Amniotic epithelial cell (primary cell): ENCODE results near the gene ABCC12.

Experiments
- DNase-seq: peaks from one replicate; pipeline ENCODE4 v3.0.0-alpha.2; 2010; ENCODE audit warnings: low read depth

The ABCC12 gene

GRCh38 chr16:48131201-48131935 lies 24.4 kb downstream of the ABCC12 start:
- DNase-seq: no peak

- DNase-seq: no peak
These were observed 25.9 kb downstream of the ABCC12 start for GRCh38 chr16:48129926-48130325.

DNA sequence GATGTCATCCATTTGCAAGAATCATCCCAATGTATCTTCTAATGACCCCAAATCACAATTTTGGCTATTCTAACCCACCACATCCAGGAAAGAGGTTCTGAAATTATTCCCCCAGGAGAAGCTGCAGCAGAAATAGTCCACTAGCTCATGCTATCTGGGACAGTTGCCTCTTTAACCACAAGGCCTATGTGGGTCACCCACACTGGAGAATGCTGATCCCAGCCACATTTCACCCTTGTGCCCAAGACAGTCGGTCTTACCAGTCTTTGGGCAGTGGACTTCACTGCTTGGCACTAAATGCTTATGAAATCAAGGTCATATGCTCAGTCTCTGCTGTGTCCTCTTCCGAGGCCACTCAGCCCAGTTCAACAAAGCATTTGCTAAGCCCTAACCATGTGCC lies 27.0 kb downstream of the ABCC12 start:
- peak; percentile 21 for DNase-seq

DNA sequence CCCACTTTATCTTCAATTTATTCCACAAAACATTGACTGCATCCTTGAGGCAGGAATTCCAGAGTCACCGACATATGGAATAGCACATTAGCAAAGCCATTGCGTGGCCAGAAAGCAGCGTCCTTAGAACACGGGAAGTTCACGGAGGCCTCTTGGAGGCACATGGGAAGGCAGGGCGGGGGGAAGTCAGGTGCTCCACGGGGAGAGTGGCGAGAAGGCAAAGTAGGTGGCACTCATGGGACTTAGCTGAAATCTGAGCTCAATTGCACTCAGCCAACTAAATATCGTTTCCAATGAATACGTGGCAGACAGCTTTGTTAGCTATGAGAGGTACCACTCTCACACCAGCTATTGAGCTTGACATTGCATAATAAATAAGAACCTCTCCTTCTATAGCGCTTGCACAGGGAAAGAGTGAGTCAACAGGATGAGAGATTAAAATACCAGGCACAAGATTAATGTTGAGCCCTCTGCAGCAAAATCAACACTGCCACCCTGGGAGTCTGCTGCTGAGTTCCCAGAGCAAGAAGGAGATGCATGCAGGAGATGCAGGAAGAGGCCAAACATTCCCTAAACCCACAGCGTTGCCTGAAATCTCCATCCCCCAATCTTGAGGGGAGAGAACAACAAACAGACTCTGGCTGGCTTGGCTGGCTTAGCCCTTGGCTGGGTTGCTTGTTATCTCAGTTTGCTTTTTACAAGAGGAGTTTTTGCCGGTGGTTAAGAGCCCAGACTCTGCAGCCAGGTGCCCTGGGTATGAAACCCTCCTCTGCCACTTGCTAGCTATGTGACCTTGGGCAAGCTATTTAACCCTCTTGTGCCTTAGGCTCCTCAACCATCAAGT lies 28.8 kb downstream of the ABCC12 start:
- DNase-seq: peak; percentile 100

GRCh38 chr16:48125888-48126287 lies 29.9 kb downstream of the ABCC12 start:
- DNase-seq: no peak

GRCh38 chr16:48124266-48124665 lies 31.5 kb downstream of the ABCC12 start:
- no peak for DNase-seq

- DNase-seq: peak; percentile 98
These were observed 32.5 kb downstream of the ABCC12 start for GRCh38 chr16:48123104-48123788.

- DNase-seq: no peak
These were observed 34.5 kb downstream of the ABCC12 start for GRCh38 chr16:48121276-48121675.

DNA sequence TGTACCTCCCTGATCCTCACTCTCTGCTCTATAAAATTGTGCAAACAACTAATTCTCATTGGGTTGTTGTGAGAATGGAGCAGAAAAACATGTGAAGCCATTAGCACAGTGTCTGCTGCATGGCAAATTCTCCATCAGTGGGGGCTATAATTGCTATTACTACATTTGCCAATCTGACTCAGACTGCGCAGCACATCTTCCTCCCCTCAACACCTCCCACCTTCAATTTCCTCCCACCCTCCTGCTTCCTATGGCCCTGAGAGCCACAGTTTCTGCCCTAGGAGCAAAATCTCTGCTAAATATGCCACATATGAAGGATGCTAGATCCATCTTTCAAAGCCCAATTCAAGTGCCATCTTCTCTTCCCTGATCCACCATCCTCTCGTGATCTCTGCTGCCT lies 37.0 kb downstream of the ABCC12 start:
- no peak for DNase-seq

GRCh38 chr16:48117217-48118105 lies 38.3 kb downstream of the ABCC12 start:
- DNase-seq: peak; percentile 59

- no peak for DNase-seq
These were observed 40.5 kb downstream of the ABCC12 start for GRCh38 chr16:48115299-48115698.

DNA sequence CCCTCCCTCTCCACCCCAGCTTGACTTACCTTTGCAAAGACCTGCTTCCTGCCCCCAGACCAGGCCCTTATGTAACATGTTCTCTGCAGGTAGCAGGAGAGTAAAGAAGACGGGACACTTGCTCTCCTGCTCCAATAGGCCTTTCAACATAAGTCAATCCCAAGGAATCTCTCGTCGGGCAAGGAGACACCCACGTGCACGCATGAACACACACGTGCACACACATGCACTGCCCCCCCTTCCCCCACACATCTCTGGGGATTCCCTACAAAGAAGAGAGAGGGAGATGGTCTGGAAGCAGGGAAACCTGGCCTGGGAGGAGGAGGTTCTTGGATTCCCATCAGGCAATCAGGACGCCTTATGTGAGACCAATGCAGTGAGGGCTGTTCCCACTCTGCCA lies 41.4 kb downstream of the ABCC12 start:
- DNase-seq: no peak

- DNase-seq: no peak
These were observed 42.3 kb downstream of the ABCC12 start for GRCh38 chr16:48113471-48113870.

GRCh38 chr16:48113001-48113400 lies 42.8 kb downstream of the ABCC12 start:
- no peak for DNase-seq

DNA sequence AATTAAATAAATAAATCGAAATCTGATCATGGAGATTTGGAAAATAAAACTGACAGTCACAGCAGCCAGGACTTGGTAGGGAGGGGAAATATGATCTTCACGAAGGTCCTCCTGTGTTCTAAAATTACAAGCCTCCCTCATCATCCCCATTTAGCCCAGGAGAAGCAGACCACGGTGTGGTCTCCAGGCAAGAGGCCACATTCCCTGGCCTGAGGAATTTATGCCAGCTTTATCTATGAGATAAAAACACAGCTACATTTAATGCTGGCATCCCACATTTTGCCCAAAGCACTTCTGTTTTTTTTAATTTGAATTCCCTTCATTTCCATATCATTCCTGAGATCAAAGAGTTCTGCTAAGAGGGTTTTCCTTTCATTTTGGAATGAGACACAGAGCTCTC lies 43.2 kb downstream of the ABCC12 start:
- no peak for DNase-seq

GRCh38 chr16:48110982-48111381 lies 44.8 kb downstream of the ABCC12 start:
- DNase-seq: no peak

- no peak for DNase-seq
These were observed 45.8 kb downstream of the ABCC12 start for GRCh38 chr16:48110000-48110399.

- DNase-seq: no peak
These were observed 46.3 kb downstream of the ABCC12 start for GRCh38 chr16:48109475-48109874.

GRCh38 chr16:48106446-48106845 lies 49.3 kb downstream of the ABCC12 start:
- no peak for DNase-seq
